ENCODE results near the gene IGF2R. TPM values are rescaled to one million over a fixed set of nuclear protein-coding genes. Genes with fewer than 3 reads are reported as not detected.

IGF2R gene
- total RNA-seq, 6 experiments from 2014 or later = 77.3 to 119 (median 88.1) TPM

DNA sequence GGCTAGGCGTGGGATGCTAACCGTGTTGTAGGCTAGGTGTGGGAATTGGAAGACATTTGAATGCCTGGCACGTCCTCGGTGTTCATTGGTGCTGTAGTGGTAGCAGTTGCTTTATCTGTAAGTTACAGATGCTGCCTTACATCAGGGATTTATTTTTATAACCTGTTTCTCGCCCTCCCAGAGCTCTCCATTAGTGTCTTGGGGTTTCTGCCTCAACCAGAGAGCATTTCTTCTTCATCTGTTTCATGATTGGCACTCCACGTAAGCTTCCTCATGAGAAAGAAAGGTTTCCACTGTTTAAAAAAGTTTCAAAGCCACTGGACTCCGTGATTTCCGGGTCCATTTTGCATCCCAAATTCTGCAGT, 9.0 kb downstream of the IGF2R start:
- H3K4me3 Mint-ChIP-seq = no peak overlapping the region
- H3K4me1 Mint-ChIP-seq (ENCODE audit: low read depth) = peaks cover 83% of the 10 kb centered on the region
- peaks cover 3% of the 10 kb centered on the region; the same call in 1 of the 2 replicates for H3K27me3 Mint-ChIP-seq (ENCODE audit: insufficient read depth)
- TF ChIP-seq, protein P1, sequence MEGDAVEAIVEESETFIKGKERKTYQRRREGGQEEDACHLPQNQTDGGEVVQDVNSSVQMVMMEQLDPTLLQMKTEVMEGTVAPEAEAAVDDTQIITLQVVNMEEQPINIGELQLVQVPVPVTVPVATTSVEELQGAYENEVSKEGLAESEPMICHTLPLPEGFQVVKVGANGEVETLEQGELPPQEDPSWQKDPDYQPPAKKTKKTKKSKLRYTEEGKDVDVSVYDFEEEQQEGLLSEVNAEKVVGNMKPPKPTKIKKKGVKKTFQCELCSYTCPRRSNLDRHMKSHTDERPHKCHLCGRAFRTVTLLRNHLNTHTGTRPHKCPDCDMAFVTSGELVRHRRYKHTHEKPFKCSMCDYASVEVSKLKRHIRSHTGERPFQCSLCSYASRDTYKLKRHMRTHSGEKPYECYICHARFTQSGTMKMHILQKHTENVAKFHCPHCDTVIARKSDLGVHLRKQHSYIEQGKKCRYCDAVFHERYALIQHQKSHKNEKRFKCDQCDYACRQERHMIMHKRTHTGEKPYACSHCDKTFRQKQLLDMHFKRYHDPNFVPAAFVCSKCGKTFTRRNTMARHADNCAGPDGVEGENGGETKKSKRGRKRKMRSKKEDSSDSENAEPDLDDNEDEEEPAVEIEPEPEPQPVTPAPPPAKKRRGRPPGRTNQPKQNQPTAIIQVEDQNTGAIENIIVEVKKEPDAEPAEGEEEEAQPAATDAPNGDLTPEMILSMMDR (IDR thresholded peaks at IDR 0.05) = no peak
- peaks cover 5% of the 10 kb centered on the region for H3K36me3 Mint-ChIP-seq (ENCODE audit: low read depth)
- H3K27ac Mint-ChIP-seq = no peak overlapping the region
- H3K9me3 Mint-ChIP-seq = no peaks in the 10 kb centered on the region
- no peak for DNase-seq

DNA sequence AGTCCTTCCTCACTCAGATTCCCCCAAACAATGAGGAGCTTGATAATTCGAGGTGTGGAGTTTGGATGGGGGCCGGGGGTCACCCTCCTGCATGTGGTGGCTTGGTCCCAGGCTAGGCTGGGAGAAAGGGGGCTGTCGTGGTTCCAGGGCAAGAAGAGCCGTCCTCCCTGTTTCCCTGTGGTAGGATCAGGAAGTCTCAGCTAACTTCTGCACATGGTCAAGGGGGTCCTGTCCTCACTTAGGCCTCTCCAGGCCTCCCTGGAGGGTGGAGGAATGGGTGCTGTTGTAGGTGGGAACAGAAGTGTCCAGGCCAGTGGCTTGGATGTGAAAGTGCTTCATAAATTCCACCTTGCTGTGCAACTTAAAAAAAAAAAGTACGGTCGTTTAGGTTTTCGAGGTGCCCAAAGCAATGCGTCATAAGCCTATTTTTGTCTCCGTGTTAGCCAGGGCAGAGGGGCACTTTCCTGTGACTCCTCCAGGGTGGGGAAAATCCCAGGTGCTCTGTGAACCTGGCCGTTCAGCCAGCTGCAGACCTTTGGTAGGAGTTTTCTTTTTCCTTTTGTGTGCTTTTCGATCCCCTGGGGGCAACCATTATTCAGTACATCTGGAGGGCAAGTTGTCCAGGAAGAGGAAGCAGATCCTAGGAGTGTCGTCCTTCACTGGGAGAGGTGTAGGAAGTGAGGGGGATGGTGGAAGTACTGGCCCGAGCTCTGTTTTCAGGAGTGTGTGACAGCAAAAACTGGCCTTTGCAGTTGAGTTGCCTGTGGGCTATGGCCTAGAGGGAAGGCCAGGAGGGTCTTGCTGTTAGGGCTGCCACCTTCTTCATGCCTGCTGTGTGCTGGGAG, 9.6 kb downstream of the IGF2R start:
- no peaks in the 10 kb centered on the region for H3K9me3 Mint-ChIP-seq
- H3K27ac Mint-ChIP-seq = peak overlapping the region; percentile 47
- TF ChIP-seq, protein P1 (IDR thresholded peaks at IDR 0.05) = no peak
- H3K4me3 Mint-ChIP-seq = no peak overlapping the region
- H3K4me1 Mint-ChIP-seq (ENCODE audit: low read depth) = peaks cover 83% of the 10 kb centered on the region
- peaks cover 5% of the 10 kb centered on the region for H3K36me3 Mint-ChIP-seq (ENCODE audit: low read depth)
- DNase-seq = no peak
- H3K27me3 Mint-ChIP-seq (ENCODE audit: insufficient read depth) = peaks cover 3% of the 10 kb centered on the region; the same call in 1 of the 2 replicates

DNA sequence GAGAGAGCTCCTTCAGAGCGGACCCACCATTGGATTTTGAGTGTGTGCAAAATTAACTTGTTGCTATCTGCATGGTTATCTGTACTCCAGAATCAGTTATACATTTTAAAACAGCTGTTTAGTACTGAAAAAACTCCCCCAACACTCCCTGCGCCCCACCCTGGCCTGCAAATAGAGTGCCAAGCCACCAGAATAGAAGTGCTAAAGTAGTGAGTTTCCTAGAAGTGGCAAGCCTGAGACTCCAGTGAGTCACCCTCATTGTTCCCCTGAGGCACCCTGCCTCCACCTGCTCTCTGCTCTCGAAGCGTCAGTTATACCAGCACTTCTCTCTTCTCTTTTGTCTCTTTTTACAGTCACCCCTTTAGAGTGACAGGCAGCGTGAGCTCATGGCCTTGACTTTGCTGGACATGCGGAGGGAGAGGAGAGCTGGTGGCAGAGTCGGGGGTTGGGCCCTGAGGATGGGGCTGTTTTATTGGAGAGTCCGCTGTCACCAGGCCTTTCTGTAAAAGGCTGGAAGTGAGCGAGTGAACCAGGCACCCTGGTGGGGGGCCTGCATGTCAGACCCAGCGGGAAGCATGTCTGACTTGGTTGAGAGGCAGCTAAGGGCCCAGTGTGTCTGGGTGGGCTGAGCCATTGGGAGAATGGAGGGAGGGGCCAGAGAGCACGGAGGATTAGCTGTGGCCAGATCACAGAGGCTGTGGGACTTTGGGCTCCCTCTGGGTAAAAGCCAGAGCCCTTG, 10.4 kb downstream of the IGF2R start:
- Mint-ChIP-seq H3K4me1 (ENCODE audit: low read depth) (peaks cover 83% of the 10 kb centered on the region), H3K36me3 (ENCODE audit: low read depth) (peaks cover 5% of the 10 kb centered on the region), H3K4me3 (no peak overlapping the region), H3K27ac (peak overlapping the region; percentile 36; the same call in 1 of the 2 replicates), H3K27me3 (ENCODE audit: insufficient read depth) (peaks cover 3% of the 10 kb centered on the region; the same call in 1 of the 2 replicates), H3K9me3 (no peaks in the 10 kb centered on the region)
- DNase-seq = no peak
- TF ChIP-seq, protein P1 (IDR thresholded peaks at IDR 0.05) = no peak

DNA sequence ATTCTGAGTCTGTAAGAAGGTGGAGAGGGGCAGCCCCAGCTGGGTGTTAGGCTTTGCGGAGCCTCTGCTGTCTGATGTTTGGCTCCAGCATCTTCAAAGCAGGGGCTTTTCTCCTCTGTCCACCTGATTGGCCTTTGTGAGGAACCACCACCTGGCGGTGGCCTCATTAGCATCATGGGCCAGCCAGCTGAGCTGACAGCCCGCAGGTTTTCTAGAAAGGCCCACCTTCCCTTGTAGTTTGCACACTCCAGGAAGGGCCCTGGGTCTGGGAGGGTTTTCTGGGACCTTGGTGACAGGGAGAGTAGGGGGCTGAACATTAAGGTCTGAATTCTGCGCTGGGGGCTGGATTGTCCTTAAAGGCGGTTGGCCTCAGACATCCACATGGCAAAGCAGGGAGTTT, 11.6 kb downstream of the IGF2R start:
- Mint-ChIP-seq H3K4me3 (no peak overlapping the region), H3K27me3 (ENCODE audit: insufficient read depth) (peaks cover 3% of the 10 kb centered on the region; the same call in 1 of the 2 replicates), H3K36me3 (ENCODE audit: low read depth) (peaks cover 5% of the 10 kb centered on the region), H3K9me3 (no peaks in the 10 kb centered on the region), H3K27ac (no peak overlapping the region), H3K4me1 (ENCODE audit: low read depth) (peaks cover 85% of the 10 kb centered on the region)
- DNase-seq = no peak
- TF ChIP-seq, protein P1 (IDR thresholded peaks at IDR 0.05) = no peak

DNA sequence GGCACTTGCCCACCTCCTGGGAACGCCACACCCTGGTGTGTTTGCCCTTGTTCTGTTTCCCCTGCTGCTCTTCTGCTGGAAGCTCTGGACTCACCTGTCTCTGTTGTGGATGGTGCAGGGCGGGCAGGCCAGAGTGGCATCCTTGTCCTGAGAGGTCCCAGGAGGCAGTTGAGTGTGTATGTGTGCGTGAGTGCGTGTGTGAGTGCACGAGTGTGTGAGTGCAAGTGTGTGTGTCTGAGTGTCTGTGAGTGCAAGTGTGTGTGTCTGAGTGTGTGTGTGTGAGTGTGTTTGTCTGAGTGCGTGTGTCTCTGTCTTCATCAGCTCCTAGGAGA, 12.2 kb downstream of the IGF2R start:
- H3K36me3 Mint-ChIP-seq (ENCODE audit: low read depth) = peaks cover 5% of the 10 kb centered on the region
- TF ChIP-seq, protein P1 (IDR thresholded peaks at IDR 0.05) = no peak
- peaks cover 3% of the 10 kb centered on the region; the same call in 1 of the 2 replicates for H3K27me3 Mint-ChIP-seq (ENCODE audit: insufficient read depth)
- H3K4me3 Mint-ChIP-seq = no peak overlapping the region; the same call in 1 of the 2 replicates
- H3K9me3 Mint-ChIP-seq = no peaks in the 10 kb centered on the region
- peak overlapping the region; percentile 96 for H3K27ac Mint-ChIP-seq
- peaks cover 86% of the 10 kb centered on the region for H3K4me1 Mint-ChIP-seq (ENCODE audit: low read depth)
- no peak for DNase-seq
